H9 (cell line): ENCODE data around the gene GPLD1. TPM values are rescaled to one million over a fixed set of nuclear protein-coding genes. Genes with fewer than 3 reads are reported as not detected.

Experiments used
- DNase-seq: peaks from one replicate; pipeline ENCODE4 v3.0.0-alpha.2; 2017
- H2AFZ ChIP-seq: one replicate; pipeline ENCODE4 v1.6.1; 2013; ENCODE audit warnings: mild to moderate bottlenecking, low read length, control low read depth, moderate library complexity
- H2AK5ac ChIP-seq: 2 replicates; pipeline ENCODE4 v1.6.1; 2013; ENCODE audit warnings: low read length, control low read depth, mixed read lengths; ENCODE audit not compliant: insufficient read length
- H2BK120ac ChIP-seq: one replicate; pipeline ENCODE4 v1.6.1; 2013; ENCODE audit warnings: low read depth, mild to moderate bottlenecking, low read length, control low read depth, inconsistent platforms; ENCODE audit not compliant: poor library complexity, severe bottlenecking
- H2BK12ac ChIP-seq: 2 replicates; pipeline ENCODE4 v1.6.1; 2013; ENCODE audit warnings: low read length, control low read depth, mixed read lengths, low read depth; ENCODE audit not compliant: insufficient read length
- H2BK15ac ChIP-seq: 2 replicates; pipeline ENCODE4 v1.6.1; 2013; ENCODE audit warnings: low read depth, low read length, control low read depth
- H2BK20ac ChIP-seq: one replicate; pipeline ENCODE4 v1.6.1; 2013; ENCODE audit warnings: low read depth, mild to moderate bottlenecking, low read length, control low read depth, inconsistent platforms; ENCODE audit not compliant: poor library complexity, severe bottlenecking
- H2BK5ac ChIP-seq: 2 replicates; pipeline ENCODE4 v1.6.1; 2013; ENCODE audit warnings: low read length, control low read depth, mixed read lengths; ENCODE audit not compliant: insufficient read length
- H3K14ac ChIP-seq: 2 replicates; pipeline ENCODE4 v1.6.1; 2013; ENCODE audit warnings: low read length, control low read depth; ENCODE audit not compliant: insufficient read depth
- H3K18ac ChIP-seq: 2 replicates; pipeline ENCODE4 v1.6.1; 2013; ENCODE audit warnings: low read depth, mild to moderate bottlenecking, mixed read lengths, low read length, control low read depth; ENCODE audit not compliant: insufficient read length
- H3K23ac ChIP-seq: 2 replicates; pipeline ENCODE4 v1.6.1; 2013; ENCODE audit warnings: low read length, control low read depth, mixed read lengths, low read depth; ENCODE audit not compliant: insufficient read length
- H3K23me2 ChIP-seq: 2 replicates; pipeline ENCODE4 v1.6.1; 2013; ENCODE audit warnings: low read depth, mild to moderate bottlenecking, mixed read lengths, low read length, control low read depth; ENCODE audit not compliant: insufficient read length, poor library complexity, severe bottlenecking
- H3K27ac ChIP-seq: 2 replicates; pipeline ENCODE4 v1.5.1; 2013; ENCODE audit warnings: low read length, control low read depth, mixed read lengths, low read depth; ENCODE audit not compliant: insufficient read length
- H3K27me3 ChIP-seq: 2 replicates; pipeline ENCODE4 v1.6.1; 2013; ENCODE audit warnings: low read length, control low read depth, inconsistent platforms; ENCODE audit not compliant: insufficient read depth
- H3K4ac ChIP-seq: 2 replicates; pipeline ENCODE4 v1.6.1; 2013; ENCODE audit warnings: low read depth, mild to moderate bottlenecking, control low read depth, inconsistent platforms, low read length, moderate library complexity
- H3K4me1 ChIP-seq: 2 replicates; pipeline ENCODE4 v1.6.1; 2013; ENCODE audit warnings: low read length, control low read depth, inconsistent platforms; ENCODE audit not compliant: insufficient read depth
- H3K4me2 ChIP-seq: 2 replicates; pipeline ENCODE4 v1.6.1; 2013; ENCODE audit warnings: low read length, control low read depth, mixed read lengths; ENCODE audit not compliant: insufficient read length, insufficient read depth
- H3K56ac ChIP-seq: 2 replicates; pipeline ENCODE4 v1.6.1; 2013; ENCODE audit warnings: low read depth, mild to moderate bottlenecking, mixed read lengths, low read length, control low read depth; ENCODE audit not compliant: insufficient read length
- H3K79me1 ChIP-seq: 2 replicates; pipeline ENCODE4 v1.6.1; 2013; ENCODE audit warnings: low read depth, mild to moderate bottlenecking, moderate library complexity, low read length, control low read depth, inconsistent platforms; ENCODE audit not compliant: insufficient read depth, poor library complexity, severe bottlenecking
- H3K79me2 ChIP-seq: 2 replicates; pipeline ENCODE4 v1.6.1; 2013; ENCODE audit warnings: low read length, control low read depth, inconsistent platforms; ENCODE audit not compliant: insufficient read depth
- H3K9ac ChIP-seq: 2 replicates; pipeline ENCODE4 v1.6.1; 2013; ENCODE audit warnings: low read length, control low read depth, mixed read lengths; ENCODE audit not compliant: insufficient read length; ENCODE audit errors: extremely low read depth
- H3K9me3 ChIP-seq: one replicate; pipeline ENCODE4 v1.6.1; 2013; ENCODE audit warnings: low read depth, low read length, inconsistent platforms; ENCODE audit not compliant: control insufficient read depth
- H3T11ph ChIP-seq: one replicate; pipeline ENCODE4 v1.6.1; 2013; ENCODE audit warnings: mild to moderate bottlenecking, low read length, control low read depth, inconsistent platforms
- H4K20me1 ChIP-seq: one replicate; pipeline ENCODE4 v1.6.1; 2013; ENCODE audit not compliant: control insufficient read depth, insufficient read length, insufficient read depth
- H4K5ac ChIP-seq: 2 replicates; pipeline ENCODE4 v1.6.1; 2013; ENCODE audit warnings: low read depth, mild to moderate bottlenecking, mixed read lengths, low read length, control low read depth; ENCODE audit not compliant: insufficient read length
- H4K8ac ChIP-seq: replicated peaks from 2 replicates; pipeline ENCODE4 v1.6.1; 2013; ENCODE audit warnings: low read length, control low read depth, mixed read lengths, low read depth; ENCODE audit not compliant: insufficient read length
- H4K91ac ChIP-seq: 2 replicates; pipeline ENCODE4 v1.6.1; 2013; ENCODE audit warnings: low read depth, mild to moderate bottlenecking, moderate library complexity, mixed read lengths, low read length, control low read depth; ENCODE audit not compliant: insufficient read length
- H3K27ac Mint-ChIP-seq, 3 experiments: 2 replicates in 2 of 3; 3 replicates in 1 of 3; pipeline ENCODE4 v1.8.0; 2020 to 2021; ENCODE audit warnings: mixed read lengths in 3 of 3, mild to moderate bottlenecking in 1 of 3, moderate library complexity in 1 of 3
- H3K27me3 Mint-ChIP-seq: 2 replicates; pipeline ENCODE4 v1.8.0; 2021; ENCODE audit warnings: low read depth, mild to moderate bottlenecking, moderate library complexity, mixed read lengths
- H3K36me3 Mint-ChIP-seq, 3 experiments: 2 replicates in 2 of 3; 3 replicates in 1 of 3; pipeline ENCODE4 v1.8.0; 2020 to 2021; ENCODE audit warnings: low read depth in 3 of 3, mixed read lengths in 3 of 3; ENCODE audit not compliant: insufficient read depth in 1 of 3
- H3K4me1 Mint-ChIP-seq, 2 experiments: 2 replicates each; pipeline ENCODE4 v1.8.0; 2020; ENCODE audit warnings: mixed read lengths in 2 of 2
- H3K4me3 Mint-ChIP-seq, 2 experiments: 2 replicates in 1 of 2; 3 replicates in 1 of 2; pipeline ENCODE4 v1.8.0; 2020 to 2021; ENCODE audit warnings: mild to moderate bottlenecking in 2 of 2, mixed read lengths in 2 of 2, moderate library complexity in 1 of 2
- H3K9me3 Mint-ChIP-seq, 2 experiments: 2 replicates in 1 of 2; 3 replicates in 1 of 2; pipeline ENCODE4 v1.8.0; 2020; ENCODE audit warnings: mild to moderate bottlenecking in 2 of 2, mixed read lengths in 2 of 2, moderate library complexity in 1 of 2
- WGBS: extraction: QIAGEN DNeasy Blood & Tissue Kit; methylation state at CpG from one replicate; pipeline ENCODE4 v1.1.7; 2013; ENCODE audit warnings: missing lambda C conversion rate, low lambda C conversion rate, mixed read lengths; ENCODE audit not compliant: insufficient read length; ENCODE audit errors: extremely low coverage; 5-methylcytosine and 5-hydroxymethylcytosine counted together
- total RNA-seq: library from RNA; stranded (reverse); gene quantifications from 2 replicates; pipeline ENCODE4 v1.2.1, GENCODE V29; 2021
- TF ChIP-seq, protein P1 (sequence below): fragments of 200-600 bp; sonication (generic); conservative IDR thresholded peaks from 3 replicates; pipeline ENCODE4 v1.8.0; 2021; ENCODE audit warnings: antibody characterized with exemption, mild to moderate bottlenecking

GPLD1 gene
- total RNA-seq, 1 experiment from 2014 or later = 8.0 TPM

- Histone ChIP-seq H3K23me2 (no peaks in the 10 kb centered on the region), H3K23ac (no peak overlapping the region), H4K5ac (no peak overlapping the region), H4K20me1 (no peaks in the 10 kb centered on the region), H3K4me2 (no peak overlapping the region), H3K27me3 (no peaks in the 10 kb centered on the region), H2BK120ac (no peak overlapping the region), H3T11ph (no peak overlapping the region), H3K4ac (no peak overlapping the region), H4K8ac (no peak overlapping the region), H3K4me1 (0 out of 2 replicates have a peak, but pooled peaks cover 7% of the 10 kb centered on the region), H3K9ac (no peak overlapping the region), H2AK5ac (no peak overlapping the region), H3K18ac (no peak overlapping the region), H2BK5ac (no peak overlapping the region), H4K91ac (no peak overlapping the region), H2AFZ (no peak overlapping the region), H3K9me3 (no peaks in the 10 kb centered on the region), H3K56ac (no peak overlapping the region), H2BK15ac (no peak overlapping the region), H3K79me1 (no peaks in the 10 kb centered on the region), H3K27ac (no peak overlapping the region), H3K79me2 (no peaks in the 10 kb centered on the region), H3K14ac (no peak overlapping the region), H2BK20ac (no peak overlapping the region), H2BK12ac (no peak overlapping the region)
- no CpG with 5 or more reads among the region's 4 CpGs for WGBS
- no peak overlapping the region for H3K4me3 Mint-ChIP-seq
- no peaks in the 10 kb centered on the region for H3K27me3 Mint-ChIP-seq
- H3K36me3 Mint-ChIP-seq = no peaks in the 10 kb centered on the region
- H3K27ac Mint-ChIP-seq = no peak overlapping the region
- DNase-seq = peak; percentile 50
- peaks cover 5 to 6% of the 10 kb centered on the region in 2 experiments for H3K4me1 Mint-ChIP-seq
- TF ChIP-seq, protein P1, sequence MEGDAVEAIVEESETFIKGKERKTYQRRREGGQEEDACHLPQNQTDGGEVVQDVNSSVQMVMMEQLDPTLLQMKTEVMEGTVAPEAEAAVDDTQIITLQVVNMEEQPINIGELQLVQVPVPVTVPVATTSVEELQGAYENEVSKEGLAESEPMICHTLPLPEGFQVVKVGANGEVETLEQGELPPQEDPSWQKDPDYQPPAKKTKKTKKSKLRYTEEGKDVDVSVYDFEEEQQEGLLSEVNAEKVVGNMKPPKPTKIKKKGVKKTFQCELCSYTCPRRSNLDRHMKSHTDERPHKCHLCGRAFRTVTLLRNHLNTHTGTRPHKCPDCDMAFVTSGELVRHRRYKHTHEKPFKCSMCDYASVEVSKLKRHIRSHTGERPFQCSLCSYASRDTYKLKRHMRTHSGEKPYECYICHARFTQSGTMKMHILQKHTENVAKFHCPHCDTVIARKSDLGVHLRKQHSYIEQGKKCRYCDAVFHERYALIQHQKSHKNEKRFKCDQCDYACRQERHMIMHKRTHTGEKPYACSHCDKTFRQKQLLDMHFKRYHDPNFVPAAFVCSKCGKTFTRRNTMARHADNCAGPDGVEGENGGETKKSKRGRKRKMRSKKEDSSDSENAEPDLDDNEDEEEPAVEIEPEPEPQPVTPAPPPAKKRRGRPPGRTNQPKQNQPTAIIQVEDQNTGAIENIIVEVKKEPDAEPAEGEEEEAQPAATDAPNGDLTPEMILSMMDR = no peak
- H3K9me3 Mint-ChIP-seq = no peaks in the 10 kb centered on the region
Measured at GRCh38 chr6:24445704-24446103, 43.7 kb downstream of the GPLD1 start.
